ENCODE data around the gene UBE4B. TPM values are rescaled to one million over a fixed set of nuclear protein-coding genes. Genes with fewer than 3 reads are reported as not detected.

Gene UBE4B
- total and polyA plus RNA-seq, 2 donors (not counting 1 experiment from before 2014, with no cell fraction given), result 21.7 to 57.5 TPM

DNA sequence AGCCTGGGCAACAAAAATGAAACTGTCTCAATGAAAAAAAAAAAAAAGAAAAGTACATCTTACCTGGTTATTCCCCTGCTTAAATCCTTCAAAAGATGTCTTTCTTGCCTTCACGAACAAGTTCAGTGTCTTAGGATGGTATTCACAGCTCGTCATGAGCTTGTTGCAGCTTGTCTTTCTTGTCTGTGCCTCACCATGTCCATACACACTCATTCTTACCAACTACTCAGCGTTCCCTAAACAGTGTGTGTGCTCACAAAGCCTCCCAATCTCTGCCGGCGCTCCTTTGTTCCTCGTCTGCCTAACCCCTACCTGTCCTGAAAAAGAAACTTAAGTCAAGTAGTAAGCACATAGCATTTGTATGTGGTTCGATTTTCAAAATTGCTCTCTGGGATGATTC, 31.1 kb downstream of the UBE4B start:
- no peaks in the 10 kb centered on the region for H3K27me3 Mint-ChIP-seq
- Histone ChIP-seq H2AFZ (ENCODE audit: insufficient read depth, low read depth, low read length, poor library complexity, severe bottlenecking) (no peak overlapping the region), H3K79me2 (ENCODE audit: control insufficient read depth, insufficient read depth, low read length) (peaks cover 72% of the 10 kb centered on the region), H4K20me1 (ENCODE audit: control insufficient read depth, insufficient read depth, low read length, poor library complexity, severe bottlenecking) (peaks cover 7% of the 10 kb centered on the region), H3K4me1 (ENCODE audit: control insufficient read depth in 2 of 2, insufficient read depth in 2 of 2, low read length in 2 of 2) (no peaks in the 10 kb centered on the region), H3K27me3 (replicated peaks in 1 of 4; ENCODE audit: control extremely low read depth in 1 of 4, control insufficient read depth in 3 of 4, insufficient read depth in 4 of 4, low read length in 3 of 4) (no peaks in the 10 kb centered on the region), H3K4me2 (replicated peaks; ENCODE audit: low read depth, low read length, poor library complexity, severe bottlenecking) (no peak overlapping the region), H3K9me3 (ENCODE audit: control extremely low read depth in 1 of 3, control insufficient read depth in 2 of 3, insufficient read depth in 1 of 3, low read length in 2 of 3) (no peaks in the 10 kb centered on the region), H3K36me3 (replicated peaks in 1 of 2; ENCODE audit: control extremely low read depth in 1 of 2, control insufficient read depth in 1 of 2, extremely low read depth in 1 of 2, insufficient read depth in 2 of 2, low read length in 1 of 2) (peaks cover 0 to 11% of the 10 kb centered on the region in 2 experiments), H3K27ac (ENCODE audit: low read length in 2 of 2) (no peak overlapping the region), H3K9ac (ENCODE audit: low read length) (no peak overlapping the region), H3K4me3 (ENCODE audit: control extremely low read depth in 1 of 5, extremely low read depth in 1 of 5, insufficient read depth in 1 of 5, low read depth in 2 of 5, low read length in 4 of 5) (no peak overlapping the region)
- H3K4me3 Mint-ChIP-seq, result no peak overlapping the region
- TF ChIP-seq EZH2 (IDR thresholded peaks at IDR 0.05; ENCODE audit: borderline replicate concordance, insufficient read depth, low read depth, low read length, poor library complexity, severe bottlenecking), result no peak
- TF ChIP-seq, protein P1, sequence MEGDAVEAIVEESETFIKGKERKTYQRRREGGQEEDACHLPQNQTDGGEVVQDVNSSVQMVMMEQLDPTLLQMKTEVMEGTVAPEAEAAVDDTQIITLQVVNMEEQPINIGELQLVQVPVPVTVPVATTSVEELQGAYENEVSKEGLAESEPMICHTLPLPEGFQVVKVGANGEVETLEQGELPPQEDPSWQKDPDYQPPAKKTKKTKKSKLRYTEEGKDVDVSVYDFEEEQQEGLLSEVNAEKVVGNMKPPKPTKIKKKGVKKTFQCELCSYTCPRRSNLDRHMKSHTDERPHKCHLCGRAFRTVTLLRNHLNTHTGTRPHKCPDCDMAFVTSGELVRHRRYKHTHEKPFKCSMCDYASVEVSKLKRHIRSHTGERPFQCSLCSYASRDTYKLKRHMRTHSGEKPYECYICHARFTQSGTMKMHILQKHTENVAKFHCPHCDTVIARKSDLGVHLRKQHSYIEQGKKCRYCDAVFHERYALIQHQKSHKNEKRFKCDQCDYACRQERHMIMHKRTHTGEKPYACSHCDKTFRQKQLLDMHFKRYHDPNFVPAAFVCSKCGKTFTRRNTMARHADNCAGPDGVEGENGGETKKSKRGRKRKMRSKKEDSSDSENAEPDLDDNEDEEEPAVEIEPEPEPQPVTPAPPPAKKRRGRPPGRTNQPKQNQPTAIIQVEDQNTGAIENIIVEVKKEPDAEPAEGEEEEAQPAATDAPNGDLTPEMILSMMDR (IDR thresholded peaks at IDR 0.05), result no peak
- no peak overlapping the region for H3K27ac Mint-ChIP-seq
- POLR2A ChIA-PET, result no interaction called here
- ATAC-seq (ENCODE audit: low read depth), result no peak
- CTCF ChIA-PET, result no interaction called here
- peaks cover 12% of the 10 kb centered on the region for H3K4me1 Mint-ChIP-seq
- no peak for DNase-seq
- H3K9me3 Mint-ChIP-seq (ENCODE audit: insufficient read depth), result no peaks in the 10 kb centered on the region
- 100% methylated on average over 2 of the region's 7 CpGs for WGBS (ENCODE audit: insufficient coverage)
- intact Hi-C loops (cut with micrococcal nuclease), result no loop called here

DNA sequence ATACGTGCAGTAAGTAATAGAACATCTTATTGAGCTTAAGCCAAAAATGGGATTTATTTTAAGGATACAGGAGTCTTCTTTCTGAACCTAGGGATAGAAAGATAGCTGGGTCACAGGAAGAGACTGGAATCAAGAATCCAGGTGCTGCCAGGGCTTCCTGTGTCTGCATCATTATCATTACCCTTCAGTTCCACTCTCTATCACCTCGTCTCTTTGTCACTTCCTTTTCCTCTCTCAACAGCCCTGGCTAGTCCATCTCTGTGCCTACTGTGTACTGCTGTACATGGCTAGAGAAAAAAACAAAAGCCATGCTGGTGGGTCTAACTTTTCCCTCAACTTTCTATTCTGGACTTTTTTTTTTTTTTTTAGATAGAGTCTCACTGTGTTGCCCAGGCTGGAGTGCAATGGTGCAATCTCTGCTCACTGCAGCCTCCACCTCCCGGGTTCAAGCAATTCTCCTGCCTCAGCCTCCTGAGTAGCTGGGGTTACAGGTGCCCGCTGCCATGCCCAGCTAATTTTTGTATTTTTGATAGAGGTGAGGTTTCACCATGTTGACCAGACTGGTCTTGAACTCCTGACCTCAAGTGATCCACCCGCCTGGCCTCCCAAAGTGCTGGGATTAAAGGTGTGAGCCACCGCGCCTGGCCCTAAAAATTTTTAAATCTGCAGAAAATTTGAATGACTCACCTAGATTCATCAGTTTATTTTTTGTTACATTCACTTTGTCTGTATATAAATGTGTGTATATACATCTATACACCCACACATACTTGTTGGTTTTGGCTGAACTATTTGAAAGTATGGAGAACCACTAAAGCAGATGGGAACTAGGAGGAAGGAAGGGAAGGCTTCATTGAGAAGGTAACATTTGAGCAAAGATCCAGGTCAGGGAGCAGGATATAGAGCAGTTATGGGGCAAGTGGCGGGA, 31.9 kb downstream of the UBE4B start:
- no peak for DNase-seq
- H3K4me1 Mint-ChIP-seq, result peaks cover 13% of the 10 kb centered on the region
- H3K27me3 Mint-ChIP-seq, result no peaks in the 10 kb centered on the region
- ChIA-PET POLR2A (no interaction called here), CTCF (no interaction called here)
- peaks cover 5% of the 10 kb centered on the region for H4K20me1 ChIP-seq (ENCODE audit: control insufficient read depth, insufficient read depth, low read length, poor library complexity, severe bottlenecking)
- H3K4me3 ChIP-seq (ENCODE audit: control extremely low read depth in 1 of 5, extremely low read depth in 1 of 5, insufficient read depth in 1 of 5, low read depth in 2 of 5, low read length in 4 of 5), result no peak overlapping the region
- no peak overlapping the region for H3K27ac ChIP-seq (ENCODE audit: low read length in 2 of 2)
- intact Hi-C loops (cut with micrococcal nuclease), result no loop called here
- H3K9me3 Mint-ChIP-seq (ENCODE audit: insufficient read depth), result no peaks in the 10 kb centered on the region
- no peaks in the 10 kb centered on the region for H3K4me1 ChIP-seq (ENCODE audit: control insufficient read depth in 2 of 2, insufficient read depth in 2 of 2, low read length in 2 of 2)
- no peaks in the 10 kb centered on the region for H3K27me3 ChIP-seq (replicated peaks in 1 of 4; ENCODE audit: control extremely low read depth in 1 of 4, control insufficient read depth in 3 of 4, insufficient read depth in 4 of 4, low read length in 3 of 4)
- no peak overlapping the region for H3K4me3 Mint-ChIP-seq
- no peak overlapping the region for H3K27ac Mint-ChIP-seq
- 74% methylated on average over 3 of the region's 8 CpGs for WGBS (ENCODE audit: insufficient coverage)
- no peaks in the 10 kb centered on the region for H3K9me3 ChIP-seq (ENCODE audit: control extremely low read depth in 1 of 3, control insufficient read depth in 2 of 3, insufficient read depth in 1 of 3, low read length in 2 of 3)
- H3K9ac ChIP-seq (ENCODE audit: low read length), result no peak overlapping the region
- no peak overlapping the region for H2AFZ ChIP-seq (ENCODE audit: insufficient read depth, low read depth, low read length, poor library complexity, severe bottlenecking)
- TF ChIP-seq, protein P1 (IDR thresholded peaks at IDR 0.05), result no peak
- TF ChIP-seq EZH2 (IDR thresholded peaks at IDR 0.05; ENCODE audit: borderline replicate concordance, insufficient read depth, low read depth, low read length, poor library complexity, severe bottlenecking), result no peak
- peaks cover 0 to 6% of the 10 kb centered on the region in 2 experiments for H3K36me3 ChIP-seq (replicated peaks in 1 of 2; ENCODE audit: control extremely low read depth in 1 of 2, control insufficient read depth in 1 of 2, extremely low read depth in 1 of 2, insufficient read depth in 2 of 2, low read length in 1 of 2)
- no peak for ATAC-seq (ENCODE audit: low read depth)
- H3K4me2 ChIP-seq (replicated peaks; ENCODE audit: low read depth, low read length, poor library complexity, severe bottlenecking), result no peak overlapping the region
- peaks cover 68% of the 10 kb centered on the region for H3K79me2 ChIP-seq (ENCODE audit: control insufficient read depth, insufficient read depth, low read length)

Data from B cell (primary cell).